CD4-positive, alpha-beta T cell treated with Interleukin-4 for 1 hour (primary cell): Measurements from ENCODE around the gene CHMP4A.

ENCODE experiments used
- DNase-seq, 2 donors: peaks; one replicate each; pipeline ENCODE4 v3.0.0-alpha.2; 2020 to 2022

CHMP4A gene, protein sequence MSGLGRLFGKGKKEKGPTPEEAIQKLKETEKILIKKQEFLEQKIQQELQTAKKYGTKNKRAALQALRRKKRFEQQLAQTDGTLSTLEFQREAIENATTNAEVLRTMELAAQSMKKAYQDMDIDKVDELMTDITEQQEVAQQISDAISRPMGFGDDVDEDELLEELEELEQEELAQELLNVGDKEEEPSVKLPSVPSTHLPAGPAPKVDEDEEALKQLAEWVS

DNA sequence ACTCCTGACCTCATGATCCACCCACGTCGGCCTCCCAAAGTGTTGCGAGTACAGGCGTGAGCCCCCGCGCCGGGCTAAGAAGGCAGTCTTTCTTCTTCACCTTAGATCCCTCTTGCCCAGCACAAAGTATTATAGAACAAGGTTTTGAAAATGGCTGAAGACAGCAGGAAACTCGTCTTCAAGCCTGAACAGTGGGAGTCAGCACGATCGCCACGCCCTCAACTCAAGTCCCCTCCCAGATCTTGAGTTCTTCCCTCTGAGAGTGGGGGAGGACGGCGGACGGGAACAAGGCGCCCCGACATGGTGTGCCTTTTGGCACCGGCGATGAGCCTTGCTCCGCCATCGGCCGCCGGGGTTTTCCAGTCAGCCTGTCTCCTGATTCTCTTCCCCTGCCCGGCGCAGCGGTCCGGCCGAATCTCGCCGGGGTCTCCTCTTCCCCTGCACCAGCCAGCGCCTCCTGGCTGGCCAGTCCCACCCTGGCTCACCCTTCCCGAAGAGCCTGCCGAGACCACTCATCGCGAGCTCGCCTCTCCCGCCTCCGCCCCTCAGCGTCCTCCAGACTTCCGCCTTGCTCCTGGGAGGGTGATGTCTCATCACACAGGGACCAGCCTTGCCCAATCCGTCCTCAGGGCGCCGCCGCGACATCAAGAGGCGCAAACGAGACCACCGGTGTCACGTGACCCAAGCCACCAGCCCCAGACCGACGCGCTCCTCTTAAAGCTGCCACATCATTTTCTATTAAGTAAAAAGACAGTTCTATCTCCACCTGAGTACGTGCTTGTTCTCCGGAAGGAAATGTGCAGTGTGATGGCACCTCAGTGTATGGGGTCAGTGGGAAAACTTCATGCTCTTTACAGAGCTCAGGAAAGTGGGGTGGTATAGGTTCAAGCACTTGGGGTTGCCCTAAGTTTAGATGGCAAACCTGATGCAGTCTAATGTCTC lies at the start of gene CHMP4A:
CHMP4A (minus strand) TSS at position 565 of the 942 bp plus-strand sequence; CDS start at position 516, 49 bp downstream.
- peak; percentile 97 to 98 for DNase-seq

DNA sequence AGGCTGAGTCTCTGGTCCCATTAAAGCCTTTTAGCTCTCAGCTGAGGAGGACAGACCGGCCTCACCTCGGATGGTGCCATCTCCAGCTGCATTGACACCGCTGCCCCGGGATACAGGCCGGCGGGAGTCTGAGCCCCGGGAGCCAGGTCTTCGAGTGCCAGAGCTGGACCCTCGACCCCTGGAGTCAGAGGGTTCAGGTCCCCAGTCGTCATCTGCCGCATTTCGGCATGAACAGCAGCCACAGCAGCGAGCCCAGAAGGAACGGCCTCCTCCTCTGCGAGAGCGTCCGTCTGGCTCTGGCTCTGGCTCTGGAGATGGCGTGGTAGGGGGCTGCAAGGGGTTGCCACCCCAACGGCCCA lies 48.7 kb upstream of the CHMP4A start:
- DNase-seq: no peak

DNA sequence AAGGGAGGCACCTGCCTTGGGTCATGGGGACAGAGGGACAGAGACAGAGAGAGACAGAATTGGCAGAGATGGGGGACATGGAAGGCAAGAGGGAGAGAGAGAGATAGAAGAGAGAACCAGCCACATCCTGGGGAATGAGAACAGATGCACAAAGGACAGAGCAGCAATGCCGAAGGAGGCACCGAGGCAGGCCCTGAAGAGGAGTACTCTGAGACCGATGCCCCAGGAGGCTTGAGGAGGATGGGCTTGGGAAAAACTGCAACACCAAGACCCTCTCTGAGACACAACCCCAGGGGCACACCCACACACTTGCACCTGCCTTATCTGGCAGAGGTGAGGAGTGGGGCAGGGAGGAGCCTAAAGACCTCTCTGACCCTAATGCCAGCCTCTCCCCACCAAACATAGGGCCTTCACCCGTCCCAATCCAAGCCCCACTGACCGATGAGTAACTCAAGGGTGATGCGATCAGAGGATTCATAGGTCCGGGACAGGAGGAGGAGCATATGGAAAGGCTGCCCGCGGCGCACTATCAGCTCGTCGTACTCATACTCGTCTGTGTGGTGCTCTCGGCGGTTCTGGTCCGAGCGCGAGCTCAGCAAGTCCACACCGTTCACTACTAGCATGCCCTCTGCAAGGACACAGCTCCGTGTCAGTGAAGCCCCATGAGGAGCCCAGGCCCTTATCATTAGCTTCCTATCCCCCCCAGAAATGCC lies 48.1 kb upstream of the CHMP4A start:
- DNase-seq: no peak

DNA sequence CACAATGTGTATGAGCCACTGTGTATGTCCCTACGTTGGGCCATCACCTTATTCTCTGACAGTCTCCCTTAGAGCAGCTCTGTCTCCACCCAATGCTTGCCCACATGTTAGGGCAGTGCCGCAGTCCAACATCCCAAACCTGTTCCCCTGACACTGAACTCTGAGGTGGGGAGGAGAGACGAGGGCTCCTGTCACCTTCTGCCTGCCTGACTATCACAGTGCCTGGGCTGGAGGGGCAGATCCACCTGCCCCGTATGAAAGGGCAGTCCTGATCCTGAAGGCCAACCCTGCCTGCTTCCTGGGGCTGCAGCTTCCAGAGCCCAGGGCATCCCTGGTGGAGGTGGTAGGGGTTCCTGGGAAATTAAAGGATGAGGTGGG lies 47.5 kb upstream of the CHMP4A start:
- no peak for DNase-seq

DNA sequence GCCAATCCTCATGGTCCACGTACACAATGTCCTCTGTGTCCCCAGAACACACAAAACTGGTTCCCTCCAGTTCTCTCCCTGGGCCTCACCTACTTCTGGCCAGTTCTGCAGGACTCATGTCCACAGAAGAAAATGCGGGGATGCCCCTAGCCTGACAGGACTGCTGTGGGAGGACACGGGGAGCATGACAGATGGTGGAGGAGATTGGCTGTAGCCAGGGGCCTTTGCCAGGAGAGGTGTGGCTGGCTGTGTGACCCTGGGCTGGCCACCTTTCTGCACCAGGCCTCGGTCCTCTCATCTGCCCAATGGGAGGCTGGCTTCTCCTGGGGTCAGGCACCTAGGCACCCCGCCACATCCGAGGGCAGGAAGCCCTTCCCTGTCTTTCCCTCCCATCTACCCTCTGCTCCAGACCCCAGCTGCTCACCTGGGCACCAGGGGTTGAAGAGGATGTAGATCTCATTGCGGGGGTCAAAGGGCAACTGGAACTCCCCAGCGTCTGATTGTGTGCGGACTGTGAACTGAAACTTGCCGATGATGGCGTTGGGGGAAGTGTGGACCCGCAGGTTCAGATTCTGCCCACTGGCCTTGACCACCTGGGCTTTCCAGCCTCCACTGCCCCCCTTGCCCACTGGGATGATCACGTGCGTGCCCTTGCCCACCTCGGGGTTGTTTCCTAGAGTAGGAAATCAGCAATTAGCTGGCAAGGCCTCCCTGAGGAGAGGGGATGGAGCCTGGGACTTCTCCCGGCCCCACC lies 46.9 kb upstream of the CHMP4A start:
- DNase-seq: no peak

GRCh38 chr14:24259282-24260025 lies 46.2 kb upstream of the CHMP4A start:
- no peak for DNase-seq

GRCh38 chr14:24258548-24259265 lies 45.4 kb upstream of the CHMP4A start:
- no peak for DNase-seq

DNA sequence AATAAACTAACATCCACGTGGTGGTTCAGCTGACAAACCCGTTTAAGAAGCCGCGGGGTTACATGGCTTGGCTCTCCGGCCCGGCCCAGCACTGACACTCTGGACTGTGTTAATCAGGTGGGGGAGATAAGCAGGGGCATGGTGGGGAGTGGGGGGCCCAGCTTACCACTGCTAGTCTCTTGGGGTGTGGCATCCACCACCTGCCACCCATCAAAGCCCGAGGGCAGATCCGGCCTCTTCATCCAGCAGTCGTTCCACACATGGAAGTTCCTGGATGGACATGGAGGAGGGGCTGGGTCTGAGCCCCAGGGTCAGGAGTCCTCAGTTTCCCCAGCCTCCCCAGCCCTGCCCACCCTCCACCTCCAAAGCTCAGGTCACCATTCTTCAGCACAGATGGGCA lies 44.8 kb upstream of the CHMP4A start:
- DNase-seq: no peak

- DNase-seq: no peak
These were observed 43.7 kb upstream of the CHMP4A start for GRCh38 chr14:24256960-24257359.

DNA sequence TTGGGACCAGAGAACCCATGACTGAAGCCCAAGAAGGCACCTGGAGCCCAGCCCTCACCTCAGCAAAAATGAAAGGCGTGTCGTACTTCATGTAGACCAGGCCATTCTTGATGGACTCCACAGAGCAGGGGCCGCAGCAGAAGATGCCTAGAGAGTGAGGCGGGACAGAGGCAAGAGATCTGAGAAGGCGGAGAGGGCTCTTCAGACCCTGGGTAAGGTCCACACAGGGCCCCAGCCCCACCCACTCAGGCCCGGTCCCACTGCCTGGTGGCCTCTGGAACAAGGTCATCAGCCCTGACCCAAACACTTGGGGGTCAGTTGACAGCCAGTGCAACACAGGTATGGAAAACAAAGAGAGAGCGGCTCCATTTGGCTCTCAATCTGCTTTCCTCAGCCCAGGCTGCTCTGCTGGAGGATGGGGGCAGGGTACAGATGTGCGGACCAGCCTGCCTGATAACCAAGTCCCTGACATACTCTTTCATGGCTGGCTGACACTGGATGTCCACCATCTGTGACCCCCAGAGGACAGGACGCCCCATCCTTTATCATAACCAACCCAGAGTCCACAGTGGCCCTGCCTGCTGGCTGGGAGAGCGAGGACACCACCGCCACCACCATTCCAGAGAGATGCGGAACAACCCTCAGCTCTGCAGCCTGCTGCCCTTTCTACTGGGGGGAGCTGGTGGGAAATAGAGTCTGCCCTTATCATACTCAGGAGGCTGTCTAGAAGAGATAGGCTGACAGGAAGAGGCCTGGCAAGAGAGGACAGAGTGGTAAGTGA lies 42.8 kb upstream of the CHMP4A start:
- DNase-seq: no peak

GRCh38 chr14:24255438-24255837 lies 42.1 kb upstream of the CHMP4A start:
- no peak for DNase-seq

DNA sequence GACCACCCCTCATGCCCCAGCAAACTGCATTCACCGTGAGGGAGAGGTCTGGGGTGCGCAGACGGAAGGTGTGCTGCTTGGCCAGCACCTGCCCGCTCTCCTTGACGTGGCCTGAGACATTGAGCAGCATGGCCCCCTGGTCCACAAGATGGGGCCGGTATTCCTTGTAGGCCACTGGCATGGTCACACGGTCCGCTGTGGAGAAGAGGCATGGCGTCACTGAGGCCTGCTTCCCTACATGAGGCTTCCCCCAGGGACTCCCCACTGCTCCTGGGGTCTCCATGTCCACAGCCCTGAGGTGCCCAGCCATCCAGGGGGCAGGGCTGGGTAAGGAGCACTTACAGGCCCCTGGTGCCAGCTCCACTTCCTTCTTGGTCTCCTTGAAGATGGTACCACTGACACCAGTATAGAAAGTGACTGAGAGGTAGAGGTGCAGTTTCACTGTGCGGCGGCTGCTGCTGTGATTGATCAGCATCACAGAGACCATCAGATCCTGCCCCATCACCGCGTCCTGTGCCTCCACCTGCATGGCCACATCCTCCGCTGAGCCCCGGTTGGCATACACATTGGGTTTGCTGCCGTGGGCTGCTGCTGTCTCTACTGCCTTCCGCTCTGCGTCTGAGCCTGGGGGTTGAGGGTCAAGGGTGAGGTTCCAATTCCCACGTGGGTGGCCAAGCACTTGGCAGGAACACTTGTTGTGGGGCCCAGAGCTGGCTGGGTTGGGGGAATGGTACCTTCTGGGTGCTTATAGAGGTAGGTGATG lies 41.5 kb upstream of the CHMP4A start:
- DNase-seq: no peak

DNA sequence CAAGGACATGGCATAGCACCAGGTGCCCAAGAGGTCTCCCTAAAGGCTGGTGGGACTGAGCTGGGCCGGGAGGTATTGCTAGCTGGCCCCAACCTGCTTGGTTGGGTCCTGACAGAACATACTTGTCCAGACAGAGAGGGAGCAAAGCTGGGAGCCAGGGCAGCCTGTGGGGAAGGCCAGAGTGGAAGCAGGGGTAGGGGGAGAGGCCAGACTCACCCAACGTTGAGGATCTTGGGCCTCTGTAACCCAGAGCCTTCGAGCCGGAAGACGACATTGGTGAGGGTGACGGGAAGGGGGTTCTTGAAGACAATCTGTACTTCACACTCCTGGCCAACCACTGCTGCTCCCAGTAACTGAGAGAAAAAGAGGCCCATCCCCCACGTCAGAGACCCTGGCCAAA lies 40.6 kb upstream of the CHMP4A start:
- DNase-seq: no peak

DNA sequence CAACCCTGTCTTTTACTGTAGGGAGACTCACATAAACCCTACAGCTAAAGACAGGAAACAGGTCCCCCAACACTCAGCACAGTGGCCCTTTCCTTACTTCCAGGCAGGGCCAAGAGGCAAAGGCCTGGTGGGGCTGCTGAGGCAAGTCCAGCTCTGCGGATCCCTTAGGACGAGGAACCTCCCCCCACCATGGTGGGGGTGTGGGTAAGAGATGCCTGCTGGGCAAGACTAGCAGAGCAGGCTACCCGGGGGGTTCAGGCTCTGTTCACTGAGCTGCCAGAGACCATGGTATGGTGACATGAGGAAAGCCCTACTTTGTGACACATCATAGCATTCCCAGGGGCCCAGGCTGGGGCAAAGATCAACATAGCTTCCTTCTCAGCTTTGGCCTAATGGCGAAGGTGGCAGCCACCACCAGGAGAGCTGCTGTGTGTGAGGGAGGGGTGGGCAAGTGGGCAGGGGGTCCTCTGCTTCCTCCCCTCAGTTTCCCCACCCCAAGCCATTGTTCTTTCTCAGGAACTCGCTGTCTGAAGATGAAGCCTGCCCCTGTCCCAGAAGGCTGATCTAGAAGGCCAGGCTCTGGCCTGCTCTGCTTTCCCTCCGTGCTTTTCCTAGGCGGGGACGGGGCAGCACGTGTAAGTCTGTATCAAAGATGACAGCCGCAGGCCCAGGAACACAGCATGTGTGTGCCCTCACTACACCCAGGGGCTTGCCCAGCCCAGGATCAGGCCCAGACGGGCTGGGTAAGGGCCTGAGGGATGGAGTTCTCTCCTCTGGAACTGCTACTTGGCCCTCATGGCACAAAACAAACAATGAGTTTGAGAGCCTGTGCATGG lies 39.2 kb upstream of the CHMP4A start:
- no peak for DNase-seq

DNA sequence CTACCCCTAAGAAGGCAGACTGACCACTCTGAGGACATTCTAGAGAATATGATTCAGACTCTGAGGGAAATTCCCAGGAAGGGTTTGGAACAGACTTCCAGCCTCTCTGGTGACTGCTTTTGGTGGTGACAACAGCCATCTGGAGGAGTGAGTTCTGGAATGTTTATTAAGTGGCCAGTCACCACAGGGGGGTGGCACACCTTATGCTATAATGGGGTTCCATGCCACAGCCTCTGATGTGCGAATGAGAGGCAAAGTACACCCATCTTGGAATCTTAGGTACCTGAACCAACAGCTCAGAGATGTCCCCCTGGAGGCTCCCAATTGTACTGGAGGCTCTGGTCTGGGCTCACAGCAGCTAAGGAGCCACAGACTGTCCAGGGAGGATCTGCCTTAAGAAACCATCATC lies 38.6 kb upstream of the CHMP4A start:
- no peak for DNase-seq

DNA sequence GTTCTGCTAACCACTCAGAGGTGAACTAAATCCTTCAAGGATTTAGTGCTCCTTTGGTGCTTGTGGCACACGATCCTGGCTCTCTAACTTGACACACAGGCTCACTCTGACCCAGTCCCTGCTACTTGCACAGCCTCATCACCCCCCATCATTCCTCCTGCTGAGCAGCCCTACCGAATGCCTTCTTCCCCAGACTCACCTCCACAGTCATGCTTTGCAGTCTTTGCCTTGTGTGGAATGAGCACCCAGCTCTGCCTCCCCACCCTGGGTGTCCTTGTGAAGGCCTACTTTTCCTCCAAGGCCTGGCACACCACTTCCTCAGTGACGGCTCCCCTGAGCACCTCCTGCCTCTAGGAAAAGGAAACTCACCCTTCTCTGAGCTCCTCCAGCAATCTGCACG lies 37.1 kb upstream of the CHMP4A start:
- DNase-seq: no peak

DNA sequence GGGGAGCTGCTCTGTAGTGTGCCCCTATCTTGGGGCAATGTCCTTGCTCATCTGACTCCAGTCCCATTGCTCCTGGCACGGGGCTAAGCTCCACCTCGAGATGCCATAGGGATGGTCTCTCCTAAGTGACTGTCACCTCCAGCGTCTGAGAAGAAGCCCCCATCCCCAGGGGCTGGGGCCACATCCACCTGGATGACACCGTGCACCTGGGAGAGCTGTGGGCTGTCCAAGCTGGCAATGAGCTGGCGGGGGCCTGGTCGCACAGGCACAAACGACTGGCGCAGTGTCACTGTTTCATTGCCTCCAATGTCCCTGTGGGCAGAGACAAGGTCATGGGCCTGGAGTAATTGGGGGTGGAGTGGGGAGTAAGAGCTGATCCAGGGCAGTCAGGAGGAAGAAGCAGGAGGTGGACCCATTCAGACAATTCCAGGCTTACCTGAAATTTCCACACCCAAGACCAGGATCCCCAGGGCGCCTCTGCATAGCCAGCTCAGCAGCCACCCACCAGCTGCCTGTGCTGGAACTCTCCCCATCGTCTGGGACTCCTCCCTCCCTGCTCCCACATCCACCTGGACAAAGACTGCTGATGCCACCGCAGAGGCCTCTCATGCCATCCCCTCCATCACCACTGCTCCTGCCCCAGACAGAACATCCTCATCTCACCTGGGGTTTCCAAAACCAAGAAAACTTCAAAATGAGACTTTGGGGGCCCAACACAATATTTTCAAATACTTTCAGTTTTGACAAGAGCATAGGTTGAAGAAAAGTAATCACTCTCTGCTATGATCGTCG lies 36.1 kb upstream of the CHMP4A start:
- no peak for DNase-seq

GRCh38 chr14:24247422-24247821 lies 34.1 kb upstream of the CHMP4A start:
- DNase-seq: no peak
